GM18520 (cell line): ENCODE data around the gene TMEM120B.
"Not testable (repeated sequence)": the region's sequence is repeated elsewhere in the genome, so short reads cannot be mapped to it uniquely, and the experiment has no call there.

Experiments used
- ATAC-seq: cut with Tn5 transposase; IDR thresholded peaks from one replicate; pipeline ENCODE4 v1.9.1; 2021; ENCODE audit not compliant: unreplicated experiment

Gene TMEM120B

DNA sequence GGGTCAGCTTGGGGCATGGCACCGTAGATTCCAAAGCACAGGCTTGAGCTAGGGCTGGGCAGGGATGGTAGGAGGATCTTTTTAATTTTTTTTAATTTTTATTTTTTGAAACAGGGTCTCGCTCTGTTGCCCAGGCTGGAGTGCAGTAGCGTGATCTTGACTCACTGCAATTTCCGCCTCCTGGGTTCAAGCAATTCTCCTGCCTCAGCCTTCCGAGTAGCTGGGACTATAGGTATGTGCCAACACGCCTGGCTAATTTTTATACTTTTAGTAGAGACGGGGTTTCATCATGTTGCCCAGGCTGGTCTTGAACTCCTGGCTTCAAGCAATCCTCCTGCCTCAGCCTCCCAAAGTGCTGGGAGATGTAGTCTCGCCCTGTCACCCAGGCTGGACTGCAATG lies 78.2 kb downstream of the TMEM120B start:
- ATAC-seq = not testable (repeated sequence)

DNA sequence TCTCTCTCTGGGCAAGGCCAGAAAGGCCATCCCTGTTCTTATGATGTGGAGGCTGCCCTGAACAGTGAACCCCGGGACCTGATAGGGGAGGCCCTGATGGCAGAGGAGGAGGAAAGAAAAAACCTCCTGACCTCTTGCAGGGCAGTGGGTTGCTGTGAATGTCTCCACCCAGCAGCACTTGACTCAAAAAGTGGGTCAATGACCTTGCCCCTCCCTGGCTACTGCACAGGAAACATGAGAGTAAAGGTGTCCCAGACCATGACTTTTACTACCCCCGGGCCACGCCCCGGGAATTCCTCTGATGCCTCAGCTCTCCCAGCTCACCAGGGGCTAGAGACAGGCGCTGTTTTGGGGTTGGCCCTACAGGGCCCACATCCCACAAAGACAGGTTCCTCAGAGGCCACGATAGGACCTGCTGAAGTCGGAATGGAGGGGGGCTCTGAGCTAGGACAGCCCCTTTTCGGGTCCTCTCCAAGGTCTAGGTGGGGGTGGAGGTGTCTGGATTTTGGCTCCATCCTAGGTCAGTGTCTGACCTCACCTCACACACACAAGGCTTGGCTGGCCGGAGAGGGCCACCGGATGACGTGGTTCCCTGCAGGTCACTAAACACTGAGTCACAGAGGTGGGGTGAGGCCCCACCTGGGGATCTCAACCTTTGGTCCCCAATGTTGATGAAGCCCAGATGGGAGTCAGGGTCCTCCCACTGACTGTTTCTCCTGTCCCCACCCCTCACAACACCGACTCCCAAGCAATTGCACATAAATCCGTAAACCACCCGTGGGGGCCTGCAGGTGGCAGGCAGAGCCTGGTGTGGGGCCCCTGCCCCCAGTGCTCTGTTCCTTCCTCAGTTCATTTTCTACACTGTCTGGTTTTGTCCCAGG lies 79.4 kb downstream of the TMEM120B start:
- no peak for ATAC-seq

GRCh38 chr12:121792607-121793439 lies 80.3 kb downstream of the TMEM120B start:
- no peak for ATAC-seq

DNA sequence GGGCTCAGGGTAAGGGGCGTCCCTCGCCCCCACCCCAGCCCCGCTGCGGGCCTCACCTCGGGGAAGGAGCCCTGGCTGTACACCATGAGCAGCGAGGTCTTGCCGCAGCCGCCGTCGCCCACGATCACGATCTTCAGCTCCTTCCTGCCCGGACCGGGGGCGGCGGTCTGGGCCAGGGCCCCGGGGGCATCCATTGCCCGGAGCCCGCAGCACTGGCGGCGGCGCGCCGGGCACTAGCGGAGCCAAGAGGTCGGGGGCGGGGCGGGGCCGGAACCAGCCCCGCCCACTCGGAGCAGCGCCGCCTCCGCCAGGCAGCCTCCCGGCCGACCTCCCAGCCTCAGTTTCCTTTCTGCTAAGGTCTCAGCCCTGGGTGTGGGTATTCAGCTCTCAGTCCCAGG lies 80.9 kb downstream of the TMEM120B start, which contains the start of gene RHOF:
Gene RHOF (minus strand): TSS at position 249 of the 398 bp plus-strand sequence. CDS start 55 bp downstream, at position 194.
- no peak for ATAC-seq

- ATAC-seq = peak; percentile 45
These were observed 81.4 kb downstream of the TMEM120B start for GRCh38 chr12:121793838-121794533.

GRCh38 chr12:121794534-121795033 lies 82.0 kb downstream of the TMEM120B start:
- no peak for ATAC-seq

DNA sequence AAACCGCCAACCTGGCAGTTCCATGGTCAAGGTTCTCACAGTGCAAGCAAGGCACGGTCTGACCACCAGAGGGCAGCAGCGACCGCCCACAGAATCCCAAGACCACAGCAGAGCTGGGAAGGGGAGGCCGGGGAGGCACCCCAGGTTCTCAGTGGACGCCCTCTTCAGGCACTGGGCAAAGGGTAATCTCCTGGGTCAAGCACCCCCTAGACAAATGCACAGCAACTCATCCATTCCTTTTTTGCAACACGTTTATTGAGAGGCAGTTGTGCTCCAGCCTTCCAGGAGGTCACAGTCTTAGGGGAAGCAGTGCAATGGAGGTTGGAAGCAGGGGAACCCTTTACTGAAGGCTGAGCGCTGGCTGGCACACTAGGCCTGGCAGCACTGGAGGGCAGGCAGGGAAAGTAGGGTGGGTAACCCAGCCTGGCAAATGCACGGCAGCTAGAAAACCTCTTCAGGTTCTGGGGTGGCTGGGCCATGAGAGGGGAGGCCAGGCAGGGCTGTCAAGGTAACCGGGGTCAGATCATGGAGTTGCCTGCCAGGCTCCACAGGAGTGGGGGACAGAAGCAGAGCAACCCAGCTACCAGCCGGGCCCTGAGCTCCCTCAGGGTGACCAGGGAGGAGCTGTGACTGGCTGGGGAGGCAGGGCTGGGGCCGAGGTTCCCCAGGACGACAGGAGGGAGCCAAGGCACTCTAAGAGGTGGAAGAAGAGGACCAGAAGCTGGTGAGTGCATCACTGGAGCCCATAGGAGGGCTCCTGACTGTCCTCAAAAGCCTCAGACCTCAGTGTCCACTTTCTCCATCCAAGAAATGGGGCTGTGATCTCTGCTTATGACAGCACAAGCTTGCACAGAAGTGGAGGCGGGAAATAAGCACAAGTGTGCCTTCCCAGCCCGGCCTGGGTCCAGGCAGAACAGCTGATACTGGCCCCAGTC lies 82.7 kb downstream of the TMEM120B start:
- ATAC-seq = no peak

GRCh38 chr12:121796855-121797751 lies 84.6 kb downstream of the TMEM120B start:
- no peak for ATAC-seq

DNA sequence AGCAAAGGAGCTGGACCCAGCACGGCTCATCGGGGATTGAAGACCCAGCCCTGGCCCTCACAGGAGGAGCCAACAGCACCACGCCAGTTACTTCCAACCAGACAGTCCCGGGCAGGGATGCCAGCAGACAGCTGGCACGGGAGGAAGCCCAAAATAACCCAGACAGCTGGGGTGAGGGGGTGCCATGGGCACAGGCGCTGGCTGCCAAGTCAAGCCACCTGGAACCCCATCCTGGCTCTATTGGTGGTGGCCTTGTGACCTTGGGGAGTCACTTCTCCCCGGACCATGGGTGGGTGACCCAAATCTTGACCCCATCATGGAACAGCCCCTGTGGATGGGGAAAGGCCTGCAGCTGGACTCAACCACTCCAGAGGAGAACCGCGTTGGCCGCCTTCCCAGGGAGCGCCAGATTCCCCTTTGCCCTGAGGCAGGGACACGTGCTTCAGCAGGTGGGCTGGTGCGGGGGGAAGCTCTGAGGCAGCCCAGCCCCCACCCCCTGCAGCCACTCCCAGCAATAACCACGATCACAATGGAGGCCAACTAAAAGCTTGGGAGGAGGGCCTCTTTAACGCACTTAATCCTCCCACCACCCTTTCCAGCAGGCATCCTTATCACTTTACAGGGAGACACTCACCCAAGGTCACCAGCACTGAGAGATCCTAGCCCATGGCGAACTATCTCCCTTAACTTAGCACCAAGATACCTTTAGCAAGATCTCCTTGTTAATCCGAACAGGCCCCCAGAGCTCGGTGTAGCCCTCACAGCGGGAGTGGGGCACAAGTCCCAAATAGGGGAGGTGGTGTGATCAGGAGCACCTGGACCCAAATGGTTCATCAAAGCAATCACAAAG lies 85.6 kb downstream of the TMEM120B start:
- ATAC-seq = no peak

DNA sequence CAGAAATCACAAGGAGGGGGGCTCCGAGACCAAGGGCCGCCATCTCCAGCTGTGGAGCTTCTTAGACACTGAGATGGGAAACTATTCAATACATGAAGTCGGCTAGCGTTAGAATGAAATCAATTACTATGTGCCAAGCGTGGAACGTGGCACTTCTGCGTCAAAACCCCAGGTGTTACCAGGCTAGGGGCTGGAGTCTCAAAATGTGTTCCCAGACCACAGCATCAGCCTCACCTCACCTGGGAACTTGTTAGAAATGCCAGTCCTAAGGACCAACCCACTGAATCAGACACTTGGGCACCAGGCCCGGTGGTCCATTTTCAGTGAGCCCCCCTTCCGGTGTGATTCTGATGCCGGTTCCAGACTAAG lies 86.2 kb downstream of the TMEM120B start:
- no peak for ATAC-seq

- no peak for ATAC-seq
These were observed 86.7 kb downstream of the TMEM120B start for GRCh38 chr12:121799156-121799841.

DNA sequence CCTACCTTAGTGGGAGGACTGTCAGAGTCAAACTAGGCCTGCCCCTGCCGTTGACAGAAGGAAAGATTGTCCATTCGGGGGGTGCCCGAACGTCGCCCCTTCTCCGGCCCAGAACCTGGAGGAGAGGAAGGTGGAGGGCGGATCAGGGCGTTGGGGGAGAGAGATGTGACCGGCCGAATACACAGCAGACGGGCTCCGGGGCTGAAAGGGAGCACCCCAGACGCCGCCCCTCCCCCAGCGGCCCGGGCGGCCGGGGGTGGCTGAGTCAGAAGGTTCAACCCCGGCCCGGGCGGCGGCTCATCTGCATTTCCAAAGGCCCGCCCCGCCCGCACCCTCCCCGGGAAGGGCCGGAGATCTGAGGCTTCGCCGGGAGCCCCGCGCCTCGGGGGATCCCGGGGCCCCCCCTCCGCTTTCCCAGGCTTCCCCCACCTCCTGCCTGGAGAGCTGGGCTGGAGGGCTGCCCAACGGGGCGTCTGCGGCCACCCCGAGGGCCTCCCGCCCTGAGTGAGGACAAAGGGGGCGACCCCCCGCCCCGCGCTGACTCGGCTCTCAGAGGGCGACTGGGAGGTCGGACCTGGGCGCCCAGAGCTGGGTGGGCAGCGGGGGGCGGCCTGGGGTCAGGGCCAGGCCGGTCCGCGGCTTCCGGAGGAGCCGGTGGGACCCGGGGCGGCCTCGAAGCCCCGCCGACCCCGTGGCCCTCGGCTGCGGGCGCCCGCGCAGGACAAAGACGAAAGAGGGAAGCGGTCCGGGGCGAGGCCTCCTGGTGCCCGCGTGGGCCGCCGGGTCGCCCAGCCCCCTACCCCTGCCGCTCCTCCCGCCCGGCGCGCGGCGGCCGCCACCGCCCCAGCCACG lies 87.5 kb downstream of the TMEM120B start:
- ATAC-seq = peak; percentile 18

- ATAC-seq = no peak
These were observed 88.4 kb downstream of the TMEM120B start for GRCh38 chr12:121800694-121801594.

- ATAC-seq = no peak
These were observed 89.3 kb downstream of the TMEM120B start for GRCh38 chr12:121801595-121802484.

- ATAC-seq = no peak
These were observed 89.9 kb downstream of the TMEM120B start for GRCh38 chr12:121802485-121802842.
